ENCODE data around the gene HRG. TPM values are rescaled to one million over a fixed set of nuclear protein-coding genes. Genes with fewer than 3 reads are reported as not detected.

The HRG gene
- total and polyA plus RNA-seq, 2 donors (not counting 3 experiments of a cell fraction or from before 2014, with no cell fraction given) = not detected

DNA sequence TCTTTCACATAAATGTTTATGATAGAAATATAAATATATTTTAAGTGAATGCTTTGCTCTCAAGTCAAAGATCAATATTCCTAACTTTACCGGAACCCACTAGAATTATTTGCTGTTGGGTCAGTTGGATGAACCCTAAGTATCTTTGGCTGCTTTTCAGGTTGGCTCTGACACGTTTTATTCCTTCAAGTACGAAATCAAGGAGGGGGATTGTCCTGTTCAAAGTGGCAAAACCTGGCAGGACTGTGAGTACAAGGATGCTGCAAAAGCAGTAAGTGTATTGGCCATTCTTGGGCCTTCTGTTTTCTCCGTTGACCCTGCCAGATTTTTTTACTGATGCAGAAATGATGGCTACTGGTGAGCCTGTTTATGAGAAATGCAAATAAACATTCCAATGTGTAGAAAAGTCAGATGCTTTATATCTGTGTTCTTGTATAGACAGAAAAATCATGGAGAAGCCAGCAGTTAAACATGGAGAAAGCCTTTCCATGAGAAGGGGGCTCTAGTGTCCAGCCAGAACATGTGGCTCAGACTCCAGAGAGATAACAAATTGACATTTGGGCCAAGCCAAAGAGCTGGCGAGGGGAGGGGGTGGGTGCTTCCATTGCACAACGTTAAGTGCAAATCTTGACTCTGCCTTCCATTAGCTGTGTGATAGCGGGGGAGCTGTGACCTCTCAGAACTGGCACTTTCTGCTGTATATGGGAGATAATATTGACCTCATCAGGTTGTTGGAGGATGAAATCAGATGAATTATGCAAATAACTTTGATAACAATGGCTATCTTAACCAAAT, 54.3 kb downstream of the HRG start:
- FAIRE-seq = no peak
- Histone ChIP-seq H4K20me1 (replicated peaks; ENCODE audit: control insufficient read depth, extremely low read depth, insufficient read depth, low read length) (no peaks in the 10 kb centered on the region), H3K9me3 (replicated peaks; ENCODE audit: control insufficient read depth, insufficient read depth, low read length) (no peaks in the 10 kb centered on the region), H3K4me2 (ENCODE audit: insufficient read depth, low read length) (no peak overlapping the region), H3K27ac (ENCODE audit: insufficient read depth, low read depth, low read length) (no peak overlapping the region), H2AFZ (ENCODE audit: low read depth, low read length) (no peak overlapping the region), H3K4me1 (ENCODE audit: control insufficient read depth, extremely low read depth, insufficient read depth, low read length) (no peaks in the 10 kb centered on the region), H3K79me2 (ENCODE audit: control insufficient read depth, insufficient read depth, low read length) (no peaks in the 10 kb centered on the region), H3K9me1 (replicated peaks; ENCODE audit: control insufficient read depth, extremely low read depth, insufficient read depth, low read length) (no peaks in the 10 kb centered on the region), H3K9ac (replicated peaks; ENCODE audit: extremely low read depth, insufficient read depth, low read length) (no peak overlapping the region), H3K4me3 (replicated peaks in 1 of 3; ENCODE audit: insufficient read depth in 1 of 3, low read depth in 1 of 3, low read length in 3 of 3) (no peak overlapping the region), H3K36me3 (ENCODE audit: control insufficient read depth in 2 of 2, extremely low read depth in 1 of 2, insufficient read depth in 2 of 2, low read length in 2 of 2) (no peaks in the 10 kb centered on the region), H3K27me3 (ENCODE audit: control insufficient read depth in 2 of 2, insufficient read depth in 2 of 2, low read length in 2 of 2) (no peaks in the 10 kb centered on the region)
- intact Hi-C loops (cut with micrococcal nuclease) (no loop called here), dilution Hi-C loops (cut with MboI; ENCODE audit: extremely low pct_ligation_motif_present, low sequenced_read_pairs) (no loop called here)
- ChIA-PET CTCF (no interaction called here), POLR2A (no interaction called here)
- BruUV-seq (replicated peaks) = no TSS peak
- DNase-seq (ENCODE audit: low read depth, low spot score) = no peak
- TF ChIP-seq JUN (IDR thresholded peaks at IDR 0.05; ENCODE audit: borderline replicate concordance, insufficient read depth, insufficient read length, low read depth) = no peak
- TF ChIP-seq MYC (IDR thresholded peaks at IDR 0.05; ENCODE audit: low read depth, low read length) = no peak
- no peak for TF ChIP-seq POLR2AphosphoS5 (IDR thresholded peaks at IDR 0.05; ENCODE audit: insufficient read depth, low read depth, low read length)
- TF ChIP-seq EZH2 (IDR thresholded peaks at IDR 0.05; ENCODE audit: borderline replicate concordance, low read depth, low read length, severe bottlenecking) = no peak
- no peak for TF ChIP-seq CTCF (IDR thresholded peaks at IDR 0.05; ENCODE audit: extremely low read depth in 1 of 2, insufficient read depth in 1 of 2, low read depth in 1 of 2, low read length in 2 of 2)
- no peak for TF ChIP-seq POLR2A (IDR thresholded peaks at IDR 0.05; ENCODE audit: low read depth, low read length)
- TF ChIP-seq, protein P1, sequence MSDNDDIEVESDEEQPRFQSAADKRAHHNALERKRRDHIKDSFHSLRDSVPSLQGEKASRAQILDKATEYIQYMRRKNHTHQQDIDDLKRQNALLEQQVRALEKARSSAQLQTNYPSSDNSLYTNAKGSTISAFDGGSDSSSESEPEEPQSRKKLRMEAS (IDR thresholded peaks at IDR 0.05; ENCODE audit: insufficient read depth, insufficient read length) = no peak
- no peak for TF ChIP-seq GATA2 (IDR thresholded peaks at IDR 0.05; ENCODE audit: insufficient read depth, insufficient read length, low read depth, low read length)
- TF ChIP-seq FOS (IDR thresholded peaks at IDR 0.05; ENCODE audit: borderline replicate concordance, insufficient read depth, low read length) = no peak

Data from endothelial cell of umbilical vein (primary cell).